ENCODE results near the gene POM121.
"Not testable (repeated sequence)": the region's sequence is repeated elsewhere in the genome, so short reads cannot be mapped to it uniquely, and the experiment has no call there.

GRCh38 chr7:72891750-72892149 lies 33.1 kb upstream of the POM121 start:
- not testable (repeated sequence) for TF ChIP-seq CTCF (IDR thresholded peaks at IDR 0.05; ENCODE audit: poor library complexity); EZH2 (IDR thresholded peaks at IDR 0.05; ENCODE audit: borderline replicate concordance); EZH2phosphoT487 (IDR thresholded peaks at IDR 0.05; ENCODE audit: low read depth, severe bottlenecking, unreplicated experiment)
